Measurements from ENCODE around the gene MRC2. TPM values are rescaled to one million over a fixed set of nuclear protein-coding genes. Genes with fewer than 3 reads are reported as not detected.

Gene MRC2
- total RNA-seq, 1 donor, result 245 TPM

- no peak overlapping the region for H3K4me3 ChIP-seq (ENCODE audit: low read depth, low read length)
- no peak for DNase-seq (ENCODE audit: low read depth)
- TF ChIP-seq CTCF (IDR thresholded peaks at IDR 0.05; ENCODE audit: insufficient read depth, low read length), result no peak
These were observed 100.6 kb downstream of the MRC2 start for GRCh38 chr17:62727916-62728672.

- H3K4me3 ChIP-seq (ENCODE audit: low read depth, low read length), result no peak overlapping the region
- no peak for TF ChIP-seq CTCF (IDR thresholded peaks at IDR 0.05; ENCODE audit: insufficient read depth, low read length)
- no peak for DNase-seq (ENCODE audit: low read depth)
These were observed 104.7 kb downstream of the MRC2 start for GRCh38 chr17:62732125-62732524.

- TF ChIP-seq CTCF (IDR thresholded peaks at IDR 0.05; ENCODE audit: insufficient read depth, low read length), result no peak
- no peak for DNase-seq (ENCODE audit: low read depth)
- H3K4me3 ChIP-seq (ENCODE audit: low read depth, low read length), result no peak overlapping the region
These were observed 107.7 kb downstream of the MRC2 start for GRCh38 chr17:62735044-62735651.

GRCh38 chr17:62737513-62737912 is 110.0 kb downstream of the MRC2 start:
- no peak for TF ChIP-seq CTCF (IDR thresholded peaks at IDR 0.05; ENCODE audit: insufficient read depth, low read length)
- no peak for DNase-seq (ENCODE audit: low read depth)

GRCh38 chr17:62738281-62738680 is 110.8 kb downstream of the MRC2 start:
- H3K4me3 ChIP-seq (ENCODE audit: low read depth, low read length), result no peak overlapping the region
- no peak for DNase-seq (ENCODE audit: low read depth)
- TF ChIP-seq CTCF (IDR thresholded peaks at IDR 0.05; ENCODE audit: insufficient read depth, low read length), result no peak

More at GRCh38 chr17:62737513-62737912, 110.0 kb downstream of the MRC2 start:
- H3K4me3 ChIP-seq (ENCODE audit: low read depth, low read length), result no peak overlapping the region

GRCh38 chr17:62739645-62740388 is 112.3 kb downstream of the MRC2 start:
- DNase-seq (ENCODE audit: low read depth), result no peak
- no peak for TF ChIP-seq CTCF (IDR thresholded peaks at IDR 0.05; ENCODE audit: insufficient read depth, low read length)
- no peak overlapping the region for H3K4me3 ChIP-seq (ENCODE audit: low read depth, low read length)

All from fibroblast of the aortic adventitia (primary cell).